HFF-Myc (cell line): ENCODE data around the gene OGDH.

Experiments used
- DNase-seq: peaks from one replicate; pipeline ENCODE4 v3.0.0-alpha.2; 2011; ENCODE audit warnings: low read depth; ENCODE audit errors: extremely low read depth
- H3K4me3 ChIP-seq: replicated peaks from 2 replicates; pipeline ENCODE4 v1.5.1; 2011; ENCODE audit warnings: low read depth, mild to moderate bottlenecking, control low read depth, low read length
- TF ChIP-seq, protein P1 (sequence below): IDR thresholded peaks from 2 replicates; pipeline ENCODE4 v1.5.1; 2012; ENCODE audit warnings: mild to moderate bottlenecking, low read depth, low read length, control low read depth; ENCODE audit errors: missing control alignments

Gene OGDH

DNA sequence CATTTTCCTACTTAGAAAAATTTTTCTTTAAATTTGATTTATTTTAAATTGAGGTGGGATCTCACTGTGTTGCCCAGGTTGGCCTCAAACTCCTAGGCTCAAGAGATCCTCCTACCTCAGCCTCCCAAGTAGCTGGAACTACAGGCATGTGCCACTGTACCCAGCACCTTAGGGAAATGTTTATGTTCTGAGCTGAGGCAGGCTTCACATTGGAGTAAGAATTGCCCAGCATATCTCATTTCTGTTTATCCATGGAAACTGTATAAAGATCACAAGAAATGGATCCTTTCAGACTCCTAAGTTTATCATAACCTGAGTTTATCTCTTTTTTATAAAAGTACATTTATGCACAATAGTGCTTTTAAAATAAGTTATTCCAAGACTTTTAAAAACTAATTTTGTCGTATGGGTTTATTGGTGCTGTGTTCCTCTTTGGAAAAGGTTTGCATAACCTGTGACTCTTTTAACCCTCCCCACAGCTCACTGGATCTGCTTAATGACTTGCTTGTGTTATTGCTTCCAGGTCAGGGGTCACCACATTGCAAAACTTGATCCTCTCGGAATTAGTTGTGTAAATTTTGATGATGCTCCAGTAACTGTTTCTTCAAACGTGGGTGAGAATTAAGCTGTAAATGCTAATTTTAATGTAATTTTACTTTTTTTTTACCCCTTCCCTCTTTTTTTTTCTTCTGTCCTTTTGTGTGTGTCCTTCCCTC lies 40.7 kb downstream of the OGDH start:
- TF ChIP-seq, protein P1, sequence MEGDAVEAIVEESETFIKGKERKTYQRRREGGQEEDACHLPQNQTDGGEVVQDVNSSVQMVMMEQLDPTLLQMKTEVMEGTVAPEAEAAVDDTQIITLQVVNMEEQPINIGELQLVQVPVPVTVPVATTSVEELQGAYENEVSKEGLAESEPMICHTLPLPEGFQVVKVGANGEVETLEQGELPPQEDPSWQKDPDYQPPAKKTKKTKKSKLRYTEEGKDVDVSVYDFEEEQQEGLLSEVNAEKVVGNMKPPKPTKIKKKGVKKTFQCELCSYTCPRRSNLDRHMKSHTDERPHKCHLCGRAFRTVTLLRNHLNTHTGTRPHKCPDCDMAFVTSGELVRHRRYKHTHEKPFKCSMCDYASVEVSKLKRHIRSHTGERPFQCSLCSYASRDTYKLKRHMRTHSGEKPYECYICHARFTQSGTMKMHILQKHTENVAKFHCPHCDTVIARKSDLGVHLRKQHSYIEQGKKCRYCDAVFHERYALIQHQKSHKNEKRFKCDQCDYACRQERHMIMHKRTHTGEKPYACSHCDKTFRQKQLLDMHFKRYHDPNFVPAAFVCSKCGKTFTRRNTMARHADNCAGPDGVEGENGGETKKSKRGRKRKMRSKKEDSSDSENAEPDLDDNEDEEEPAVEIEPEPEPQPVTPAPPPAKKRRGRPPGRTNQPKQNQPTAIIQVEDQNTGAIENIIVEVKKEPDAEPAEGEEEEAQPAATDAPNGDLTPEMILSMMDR = no peak
- no peak overlapping the region for H3K4me3 ChIP-seq
- DNase-seq = no peak

DNA sequence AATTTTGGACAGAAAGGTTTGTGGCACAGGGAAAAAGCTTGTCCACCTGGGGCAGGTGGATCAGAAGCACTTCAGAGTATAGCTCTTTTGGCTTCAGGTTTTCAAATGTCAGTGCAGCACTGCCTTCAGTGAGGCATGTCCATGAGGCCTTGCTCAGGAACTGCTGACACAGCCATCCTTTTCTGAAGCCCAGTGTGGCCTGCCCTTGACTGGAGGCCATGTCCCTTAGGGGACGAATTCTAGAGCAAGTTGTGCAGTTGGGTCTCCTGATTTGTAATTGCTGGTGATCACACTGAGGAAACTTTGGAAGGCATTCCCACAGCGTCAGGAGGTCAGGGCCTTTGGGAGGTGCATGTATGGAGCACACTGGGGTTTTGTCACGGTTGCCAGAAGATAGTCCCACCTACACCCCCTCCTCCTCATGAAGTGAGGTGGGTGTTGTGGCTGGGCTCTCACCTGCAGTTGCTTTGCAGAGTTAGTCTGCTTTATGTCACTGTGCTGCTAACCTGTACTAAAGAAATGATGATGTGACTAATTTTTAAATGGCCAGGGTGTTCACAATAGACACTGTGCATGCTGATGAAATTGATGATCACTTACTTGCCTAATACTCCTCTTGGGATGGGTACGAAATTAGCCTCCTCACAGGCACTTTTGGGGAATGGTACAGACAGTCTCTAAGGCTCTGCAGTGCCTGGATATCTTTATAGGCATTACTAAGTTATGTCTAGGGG lies 41.7 kb downstream of the OGDH start:
- no peak overlapping the region for H3K4me3 ChIP-seq
- TF ChIP-seq, protein P1 = no peak
- DNase-seq = no peak

DNA sequence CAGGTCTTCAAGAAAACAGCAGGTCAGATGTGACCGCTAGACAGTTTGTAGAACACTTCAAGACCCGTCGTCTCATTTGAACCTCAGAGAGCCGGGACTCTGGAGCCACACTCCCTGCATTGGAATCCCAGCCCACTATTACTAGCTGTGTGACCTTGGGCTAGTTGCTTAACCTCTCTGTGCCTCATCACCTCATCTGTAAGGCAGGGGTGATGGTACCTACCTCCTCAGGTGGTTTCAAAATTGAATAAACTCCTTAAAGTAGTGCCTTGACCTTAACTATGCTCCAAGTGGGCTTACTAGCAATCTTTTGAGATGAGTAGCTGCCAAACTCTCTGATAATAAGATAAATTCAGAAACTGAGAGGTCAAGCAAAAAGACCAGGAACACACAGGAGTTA lies 43.8 kb downstream of the OGDH start:
- no peak for DNase-seq
- TF ChIP-seq, protein P1 = no peak
- no peak overlapping the region for H3K4me3 ChIP-seq

DNA sequence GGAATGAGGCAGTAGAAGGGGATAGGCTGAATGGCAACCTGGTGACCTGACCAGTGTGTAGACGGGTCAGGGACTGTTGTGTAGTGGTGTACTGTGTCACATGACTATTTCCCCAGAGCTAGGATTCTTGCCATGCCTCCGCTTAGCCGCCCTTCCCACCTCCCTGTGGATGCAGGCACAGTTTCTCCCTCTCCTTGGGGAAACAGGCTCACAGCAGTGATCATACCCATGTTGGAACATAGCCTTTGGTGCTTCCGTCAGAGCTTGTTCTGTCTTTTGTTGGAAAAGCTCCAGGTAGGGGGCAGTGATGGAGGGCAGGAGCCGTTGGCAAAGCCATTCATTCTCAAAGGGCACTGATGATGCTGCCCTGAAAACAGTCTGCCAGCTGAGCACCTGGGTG lies 44.3 kb downstream of the OGDH start:
- no peak for DNase-seq
- TF ChIP-seq, protein P1 = no peak
- no peak overlapping the region for H3K4me3 ChIP-seq

DNA sequence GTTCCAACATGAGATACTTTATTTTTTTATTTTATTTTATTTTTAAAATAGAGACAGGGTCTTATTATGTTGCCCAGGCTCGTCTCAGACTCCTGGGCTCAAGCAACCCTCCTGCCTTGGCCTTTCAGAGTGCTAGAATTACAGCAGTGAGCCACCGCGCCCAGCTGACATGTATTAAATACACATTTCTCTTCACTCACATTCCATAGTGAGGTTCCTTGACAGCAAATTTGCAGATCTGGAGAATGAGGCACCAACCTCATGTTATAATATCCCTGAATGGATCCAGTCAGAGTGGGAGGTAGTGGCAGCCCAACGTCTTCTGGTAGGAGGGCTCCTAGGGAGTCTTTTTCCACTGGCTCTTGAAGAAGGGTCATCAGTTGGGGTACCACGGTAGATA lies 46.1 kb downstream of the OGDH start:
- DNase-seq = no peak
- TF ChIP-seq, protein P1 = no peak
- no peak overlapping the region for H3K4me3 ChIP-seq

DNA sequence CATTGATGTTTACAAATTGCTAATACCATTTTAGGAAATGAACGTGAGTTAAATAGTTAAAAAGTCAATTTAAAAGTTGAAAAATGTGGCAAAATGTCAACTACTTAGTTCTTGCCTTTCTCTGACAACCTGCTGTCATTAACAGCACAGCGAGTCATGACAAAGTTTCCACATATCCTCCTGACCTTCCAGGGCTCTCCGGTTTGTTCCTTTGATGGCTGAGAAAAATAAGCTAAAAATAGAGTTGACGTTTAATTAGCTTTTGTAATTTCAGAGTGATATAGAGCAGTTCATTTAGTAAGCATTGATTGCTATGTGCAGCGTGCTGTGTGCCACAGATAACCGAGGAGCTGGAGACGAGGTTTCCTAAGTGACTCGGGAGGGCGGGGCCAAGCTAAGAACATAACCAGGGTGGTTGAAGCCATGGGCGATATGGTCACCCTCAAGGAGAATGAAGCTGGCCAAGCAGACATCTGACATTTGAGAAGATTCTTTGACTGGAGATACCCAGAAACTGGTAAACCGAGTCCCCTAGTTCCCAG lies 47.9 kb downstream of the OGDH start:
- DNase-seq = no peak
- H3K4me3 ChIP-seq = no peak overlapping the region
- TF ChIP-seq, protein P1 = no peak
